Endothelial cell of umbilical vein (primary cell): Measurements from ENCODE around the gene DDX27. TPM values are rescaled to one million over a fixed set of nuclear protein-coding genes. Genes with fewer than 3 reads are reported as not detected.
A peak's percentile ranks its signal among the peaks of the same experiment; 100 is the strongest.

Source experiments
- BruUV-seq: library from RNA; stranded (reverse); fragments of 400-500 nt; replicated peaks from 2 replicates; lab custom pipeline; 2021; lab: Mats Ljungman, UMichigan
- CTCF ChIA-PET: fragments of 300-600, 350-600 bp; sonication (Branson Sonifier 250); formaldehyde crosslinking; loops from one replicate; lab custom pipeline; 2021; ENCODE audit warnings: antibody characterized with exemption, inconsistent platforms; lab: Charles Lee
- POLR2A ChIA-PET: fragments of 300-600, 350-600 bp; sonication (Branson Sonifier 250); formaldehyde crosslinking; loops from one replicate; lab custom pipeline; 2021; ENCODE audit warnings: antibody characterized with exemption, inconsistent platforms; lab: Charles Lee
- DNase-seq: peaks from one replicate; pipeline ENCODE4 v3.0.0-alpha.2; 2011; ENCODE audit warnings: low read depth, low spot score
- FAIRE-seq: peaks from 2 replicates; lab custom pipeline; 2011; peaks lifted over from hg19 to GRCh38; lab: Jason Lieb, UNC
- H2AFZ ChIP-seq: 2 replicates; pipeline ENCODE4 v1.6.0; 2012; ENCODE audit warnings: low read depth, low read length, control low read depth, inconsistent platforms
- H3K27ac ChIP-seq: 2 replicates; pipeline ENCODE4 v1.5.1; 2011; ENCODE audit warnings: low read depth, mild to moderate bottlenecking, control low read depth, low read length, moderate library complexity; ENCODE audit not compliant: insufficient read depth
- H3K27me3 ChIP-seq, 2 experiments: 2 replicates each; pipeline versions ENCODE4 v1.6.0 to v1.6.1; 2011; ENCODE audit warnings: low read length in 2 of 2, mixed read lengths in 1 of 2; ENCODE audit not compliant: control insufficient read depth in 2 of 2, insufficient read depth in 2 of 2
- H3K36me3 ChIP-seq, 2 experiments: 2 replicates in 1 of 2; 3 replicates in 1 of 2; pipeline ENCODE4 v1.5.1; 2011; ENCODE audit warnings: low read length in 2 of 2, mild to moderate bottlenecking in 1 of 2, moderate library complexity in 1 of 2; ENCODE audit not compliant: control insufficient read depth in 2 of 2, insufficient read depth in 2 of 2; ENCODE audit errors: extremely low read depth in 1 of 2
- H3K4me1 ChIP-seq: 3 replicates; pipeline ENCODE4 v1.5.1; 2011; ENCODE audit warnings: mild to moderate bottlenecking, low read length; ENCODE audit not compliant: control insufficient read depth, insufficient read depth; ENCODE audit errors: extremely low read depth
- H3K4me2 ChIP-seq: 2 replicates; pipeline ENCODE4 v1.6.1; 2011; ENCODE audit warnings: low read length, control low read depth, mixed read lengths; ENCODE audit not compliant: insufficient read depth
- H3K4me3 ChIP-seq, 3 experiments: fragments of 200-600 bp in 1 of 3; sonication (generic), shearing (Covaris generic) in 1 of 3; replicated peaks in 1 of 3; 2 replicates each; pipeline ENCODE4 v1.5.1; 2011 to 2016; ENCODE audit warnings: control low read depth in 3 of 3, low read length in 3 of 3, mild to moderate bottlenecking in 2 of 3, inconsistent platforms in 1 of 3, low read depth in 1 of 3, moderate library complexity in 1 of 3; ENCODE audit not compliant: insufficient read depth in 1 of 3
- H3K79me2 ChIP-seq: 2 replicates; pipeline ENCODE4 v1.6.0; 2012; ENCODE audit warnings: low read length, inconsistent platforms; ENCODE audit not compliant: control insufficient read depth, insufficient read depth
- H3K9ac ChIP-seq: replicated peaks from 2 replicates; pipeline ENCODE3; 2011; ENCODE audit warnings: low read length, control low read depth; ENCODE audit not compliant: insufficient read depth; ENCODE audit errors: extremely low read depth
- H3K9me1 ChIP-seq: replicated peaks from 3 replicates; pipeline ENCODE4 v1.6.0; 2011; ENCODE audit warnings: mild to moderate bottlenecking, low read length; ENCODE audit not compliant: control insufficient read depth, insufficient read depth; ENCODE audit errors: extremely low read depth
- H3K9me3 ChIP-seq: replicated peaks from 2 replicates; pipeline ENCODE4 v1.5.1; 2012; ENCODE audit warnings: low read length, inconsistent platforms; ENCODE audit not compliant: control insufficient read depth, insufficient read depth
- H4K20me1 ChIP-seq: replicated peaks from 2 replicates; pipeline ENCODE3; 2011; ENCODE audit warnings: mild to moderate bottlenecking, low read length; ENCODE audit not compliant: control insufficient read depth, insufficient read depth; ENCODE audit errors: extremely low read depth
- CTCF ChIP-seq, 2 donors: IDR thresholded peaks; 1 replicate in 1 of 2; 2 replicates in 1 of 2; pipeline ENCODE4 v1.5.1; 2011; ENCODE audit warnings: low read length in 2 of 2, mild to moderate bottlenecking in 2 of 2, moderate library complexity in 2 of 2, control low read depth in 1 of 2, inconsistent platforms in 1 of 2, low read depth in 1 of 2; ENCODE audit not compliant: insufficient read depth in 1 of 2; ENCODE audit errors: extremely low read depth in 1 of 2
- FOS ChIP-seq: IDR thresholded peaks from 2 replicates; pipeline ENCODE4 v1.6.1; 2011; ENCODE audit warnings: mild to moderate bottlenecking, low read length, moderate library complexity, borderline replicate concordance; ENCODE audit not compliant: insufficient read depth
- GATA2 ChIP-seq: IDR thresholded peaks from 2 replicates; pipeline ENCODE4 v1.7.0; 2011; ENCODE audit warnings: low read depth, mild to moderate bottlenecking, moderate library complexity, mixed read lengths, low read length; ENCODE audit not compliant: insufficient read length, insufficient read depth
- JUN ChIP-seq: IDR thresholded peaks from 2 replicates; pipeline ENCODE4 v1.6.1; 2011; ENCODE audit warnings: borderline replicate concordance, low read depth; ENCODE audit not compliant: insufficient read length, insufficient read depth
- MAX ChIP-seq: IDR thresholded peaks from 2 replicates; pipeline ENCODE4 v1.6.1; 2011; ENCODE audit not compliant: insufficient read depth, insufficient read length
- MYC ChIP-seq: IDR thresholded peaks from one replicate; pipeline ENCODE4 v1.6.1; 2011; ENCODE audit warnings: mild to moderate bottlenecking, low read depth, low read length
- POLR2A ChIP-seq: IDR thresholded peaks from 2 replicates; pipeline ENCODE4 v1.6.1; 2012; ENCODE audit warnings: low read depth, mild to moderate bottlenecking, control low read depth, low read length
- POLR2AphosphoS5 ChIP-seq: IDR thresholded peaks from 2 replicates; pipeline ENCODE4 v1.6.1; 2012; ENCODE audit warnings: low read depth, mild to moderate bottlenecking, control low read depth, low read length, moderate library complexity; ENCODE audit not compliant: insufficient read depth
- dilution Hi-C: fragments of 300-500 bp; cut with MboI; formaldehyde crosslinking; loops from one replicate; pipeline ENCODE4 v1.15.0; 2019; ENCODE audit warnings: low sequenced_read_pairs; ENCODE audit not compliant: extremely low pct_ligation_motif_present
- intact Hi-C: fragments of 100-400 bp; cut with micrococcal nuclease; formaldehyde crosslinking; loops from one replicate; pipeline ENCODE4 v1.10.0; 2022
- polyA plus RNA-seq, 4 experiments: library from polyadenylated mRNA; depleted of rRNA in 3 of 4; stranded (reverse) in 3 of 4; unstranded in 1 of 4; fragments of >200 nt; gene quantifications; 2 replicates each; pipeline versions ENCODE4 v1.2.1 to v1.2.3, GENCODE V29; 2011 to 2012; ENCODE audit warnings: missing spikeins in 1 of 4
- total RNA-seq: library from RNA; stranded (reverse); gene quantifications from 2 replicates; pipeline ENCODE4 v1.2.3, GENCODE V29; 2021

DDX27 gene
- total and polyA plus RNA-seq, 2 donors (not counting 3 experiments of a cell fraction or from before 2014, with no cell fraction given): 24.0 to 25.7 TPM

GRCh38 chr20:49247169-49247723 lies 28.0 kb downstream of the DDX27 start:
- H3K36me3 ChIP-seq: peaks cover 28 to 39% of the 10 kb centered on the region in 2 experiments
- POLR2A ChIA-PET: no interaction called here
- intact Hi-C loops: no loop called here

GRCh38 chr20:49247792-49248191 lies 28.6 kb downstream of the DDX27 start:
- Histone ChIP-seq H2AFZ (no peak overlapping the region), H3K4me2 (peak overlapping the region; percentile 19), H3K4me1 (peaks cover 26% of the 10 kb centered on the region), H3K36me3 (peaks cover 29 to 39% of the 10 kb centered on the region in 2 experiments), H3K27ac (peak overlapping the region; percentile 53), H3K9ac (no peak overlapping the region), H3K9me3 (no peaks in the 10 kb centered on the region), H3K4me3 (no peak overlapping the region), H3K79me2 (no peaks in the 10 kb centered on the region), H4K20me1 (no peaks in the 10 kb centered on the region), H3K9me1 (no peaks in the 10 kb centered on the region), H3K27me3 (no peaks in the 10 kb centered on the region)
- FAIRE-seq: peak; percentile 96
- TF ChIP-seq MYC (no peak), FOS (no peak), GATA2 (no peak), CTCF (IDR thresholded peaks at IDR 0.05; ENCODE audit: extremely low read depth in 1 of 2, insufficient read depth in 1 of 2, low read depth in 1 of 2, low read length in 2 of 2) (no peak), MAX (no peak), POLR2AphosphoS5 (peak; percentile 52), POLR2A (no peak)
- DNase-seq: peak; percentile 80
- ChIA-PET CTCF (interaction anchor here (0.9 to 6.4 kb wide), 6 partner anchors 10 to 74 kb away, joined by 3 to 121 read pairs (median 22); partner anchors contain the start of gene ZNFX1), POLR2A (no interaction called here)
- BruUV-seq: no TSS peak
- dilution Hi-C loops (no loop called here), intact Hi-C loops (no loop called here)

More at GRCh38 chr20:49247169-49247723, 28.0 kb downstream of the DDX27 start:
- CTCF ChIA-PET: interaction anchor here (0.9 to 6.4 kb wide), 10 partner anchors 10 to 75 kb away, joined by 3 to 121 read pairs (median 13); partner anchors contain the start of gene ZNFX1
- no TSS peak for BruUV-seq
- peak overlapping the region; percentile 19 for H3K4me2 ChIP-seq
- H3K9me3 ChIP-seq: no peaks in the 10 kb centered on the region
- no peaks in the 10 kb centered on the region for H3K27me3 ChIP-seq
- H3K9ac ChIP-seq: no peak overlapping the region
- H3K4me3 ChIP-seq: no peak overlapping the region
- peaks cover 26% of the 10 kb centered on the region for H3K4me1 ChIP-seq
- no peak for DNase-seq
- H3K79me2 ChIP-seq: no peaks in the 10 kb centered on the region
- dilution Hi-C loops: no loop called here
- no peak overlapping the region for H2AFZ ChIP-seq
- no peaks in the 10 kb centered on the region for H3K9me1 ChIP-seq
- peak overlapping the region; percentile 53 for H3K27ac ChIP-seq
- TF ChIP-seq JUN: no peak
- peak; percentile 7 for TF ChIP-seq POLR2A
- FAIRE-seq: no peak
- H4K20me1 ChIP-seq: no peaks in the 10 kb centered on the region
